ENCODE measurements around the gene HIVEP3. TPM values are rescaled to one million over a fixed set of nuclear protein-coding genes. Genes with fewer than 3 reads are reported as not detected.

The HIVEP3 gene
- total RNA-seq, 1 donor from 2014 or later: 1.8 TPM

DNA sequence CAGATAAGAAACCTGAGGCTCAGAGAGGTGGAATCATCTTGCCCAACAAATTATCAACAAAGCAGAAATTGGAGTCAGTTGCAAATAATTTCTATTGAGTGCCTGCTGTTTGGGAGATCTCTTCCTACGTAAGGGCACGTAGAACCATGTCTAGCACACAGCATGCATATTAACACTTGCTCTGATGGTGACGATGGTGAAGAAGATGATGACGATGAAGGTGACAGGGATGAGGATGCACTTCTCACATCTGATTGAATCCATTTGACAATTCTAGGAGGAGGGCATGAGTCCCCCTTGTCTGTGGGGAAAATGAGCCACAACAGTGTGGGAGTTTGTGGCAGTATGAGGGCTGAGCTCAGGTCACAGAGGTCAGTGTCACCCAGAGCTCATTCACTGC is 183.6 kb downstream of the HIVEP3 start:
- DNase-seq (ENCODE audit: low read depth in 2 of 2): no peak

DNA sequence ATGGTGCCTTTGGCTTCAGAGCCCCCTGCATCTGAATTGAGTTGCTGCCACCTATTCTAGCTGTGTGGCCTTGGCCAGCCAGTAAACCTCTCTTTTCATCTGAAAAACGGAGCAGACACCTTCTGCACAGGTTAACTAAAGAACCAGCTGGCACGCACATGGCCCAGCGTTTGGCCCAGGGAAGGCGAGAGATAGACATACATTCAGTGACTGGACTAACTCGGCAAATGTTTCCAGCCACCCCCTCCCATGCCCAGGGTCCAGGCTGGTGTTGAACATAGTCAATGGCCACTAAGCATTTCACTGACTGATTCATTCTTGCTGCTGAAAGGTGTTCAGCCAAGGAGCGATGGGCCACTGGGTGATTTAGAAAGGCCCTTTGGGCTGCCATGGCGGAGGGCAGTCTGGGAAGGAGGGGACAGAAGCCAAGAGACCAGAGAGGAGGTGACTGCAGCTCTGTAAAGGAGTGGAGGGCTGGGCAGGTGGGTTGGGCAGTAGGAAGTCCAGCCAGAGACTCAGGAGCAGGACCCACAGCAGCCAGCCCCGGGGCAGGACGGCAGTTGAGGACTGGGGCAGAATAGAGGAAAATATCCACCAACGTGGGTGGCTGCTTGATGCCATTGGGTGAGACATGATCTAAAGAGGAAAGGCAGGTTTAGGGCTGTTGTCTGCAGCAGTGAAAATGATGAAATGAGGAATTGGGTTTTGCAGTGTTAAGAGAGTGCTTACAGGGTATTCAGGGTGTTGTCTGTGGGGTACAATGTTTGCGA is 184.3 kb downstream of the HIVEP3 start:
- no peak for DNase-seq (ENCODE audit: low read depth in 2 of 2)

DNA sequence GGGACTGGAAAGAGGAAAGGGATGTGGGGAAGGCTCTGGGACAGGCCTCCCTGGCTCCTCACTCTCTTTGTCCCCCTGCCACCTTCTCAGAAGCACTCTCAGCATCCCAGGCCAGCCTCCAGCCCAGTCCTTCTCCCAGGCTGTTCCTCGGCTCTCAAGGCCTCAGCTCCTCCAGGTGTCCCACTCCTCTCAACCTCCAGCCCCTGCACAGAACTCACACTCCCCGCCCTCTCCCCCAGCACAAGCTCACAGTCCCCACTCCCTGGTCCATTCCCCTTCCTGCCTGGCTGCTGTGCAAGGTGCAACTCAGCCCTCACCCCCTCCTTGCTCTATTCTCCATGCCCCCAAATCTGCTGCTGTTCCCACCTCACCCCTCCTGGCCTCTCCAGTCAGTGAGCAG is 185.0 kb downstream of the HIVEP3 start:
- DNase-seq (ENCODE audit: low read depth in 2 of 2): no peak

DNA sequence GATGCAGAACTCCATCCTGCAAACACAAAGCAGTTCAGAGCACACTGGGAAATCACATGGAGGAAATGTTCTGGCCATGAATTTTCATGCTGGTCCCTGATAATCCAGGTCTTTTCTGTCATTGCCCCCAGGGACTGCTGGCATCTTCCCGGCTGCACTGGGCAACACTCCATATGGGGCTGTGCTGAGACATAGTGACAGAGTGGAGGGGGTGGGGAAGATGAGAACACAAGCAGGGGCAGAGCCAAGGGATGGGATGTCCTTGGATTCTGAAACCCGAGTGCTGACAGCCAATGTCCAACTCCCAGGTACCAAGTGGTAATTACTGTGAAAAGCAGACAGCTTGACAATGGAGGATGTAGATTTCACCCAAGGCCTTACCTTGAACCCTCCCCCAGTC is 185.7 kb downstream of the HIVEP3 start:
- no peak for DNase-seq (ENCODE audit: low read depth in 2 of 2)

DNA sequence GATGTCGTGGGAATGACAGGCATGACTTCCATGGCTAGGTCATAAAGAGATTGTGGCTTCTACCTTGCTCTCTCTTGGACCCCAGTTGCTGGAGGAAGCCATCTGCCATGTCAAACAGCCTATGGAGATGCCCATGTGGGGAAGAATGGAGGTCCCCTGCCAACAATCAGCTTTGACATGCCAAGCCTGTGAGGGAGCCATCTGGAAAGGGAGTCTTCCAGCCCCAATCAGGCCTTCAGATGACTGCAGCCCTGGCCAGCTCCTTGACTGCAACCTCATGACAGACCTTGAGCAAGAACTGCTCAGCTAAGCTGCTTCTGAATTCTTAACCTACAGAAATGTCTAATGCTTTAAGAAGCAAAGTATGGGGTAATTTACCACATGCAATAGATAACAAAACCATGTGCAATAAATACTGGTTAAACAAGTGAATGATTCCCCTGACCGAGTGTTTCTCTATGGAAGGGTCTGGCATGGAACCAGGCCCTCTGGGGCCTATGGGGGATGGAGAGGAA is 187.1 kb downstream of the HIVEP3 start:
- DNase-seq (ENCODE audit: low read depth in 2 of 2): no peak

DNA sequence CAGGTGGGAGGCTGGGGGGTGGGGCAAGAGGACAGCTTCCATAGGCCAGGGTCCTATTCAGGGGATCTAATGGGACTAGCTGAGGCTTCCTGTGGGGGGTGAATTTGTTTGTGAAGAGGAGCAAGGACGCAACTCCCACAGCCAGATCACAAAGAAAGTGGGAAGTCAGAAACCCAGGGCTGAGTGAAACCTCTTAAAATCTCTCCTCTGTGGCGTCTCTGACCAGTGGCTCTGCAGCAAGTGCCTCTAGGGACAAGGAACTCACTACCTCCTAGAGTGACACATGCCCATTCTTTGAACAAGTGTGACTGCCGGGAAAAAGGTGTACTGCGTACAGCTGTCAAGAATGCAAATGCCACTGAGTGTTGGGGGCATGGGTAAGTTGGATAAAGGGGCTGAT is 187.9 kb downstream of the HIVEP3 start:
- no peak for DNase-seq (ENCODE audit: low read depth in 2 of 2)

DNA sequence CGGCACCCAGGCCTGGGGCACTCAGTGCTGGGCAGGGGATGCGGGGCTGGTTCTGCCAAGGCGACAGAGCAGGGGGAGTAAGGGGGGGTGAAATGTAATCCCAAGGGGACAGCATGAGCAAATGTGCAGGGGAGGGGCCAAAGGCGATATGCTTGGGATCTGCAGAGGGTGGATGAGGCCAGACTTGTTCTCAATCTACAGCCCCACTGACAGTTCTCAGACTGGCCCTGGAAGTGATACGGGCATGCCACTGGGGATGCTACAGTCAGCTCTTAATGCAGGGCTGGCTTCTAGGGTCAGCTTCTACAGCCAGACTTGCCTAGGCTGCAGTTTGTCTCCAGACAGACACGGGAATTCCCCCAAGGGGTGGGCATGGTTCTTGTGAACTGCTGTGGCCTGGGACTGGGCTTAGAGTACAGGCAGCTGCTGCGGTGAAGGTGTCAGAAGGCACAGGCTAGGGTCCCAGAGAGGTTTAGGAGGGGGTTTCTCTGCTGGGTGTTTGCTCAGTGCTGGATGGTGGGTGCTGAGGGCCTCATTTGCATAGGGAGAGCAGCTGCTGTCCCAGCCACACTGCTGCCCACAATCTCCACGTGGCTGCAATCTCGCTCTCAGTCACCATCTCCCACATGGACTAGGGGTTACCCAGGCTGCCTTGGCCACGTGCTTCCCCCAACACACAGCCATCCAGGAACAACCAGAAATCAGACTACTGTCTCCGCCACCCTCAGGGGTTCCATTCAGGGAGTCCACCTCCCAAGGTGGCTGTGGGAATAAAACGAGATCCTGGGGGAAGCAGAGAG is 190.1 kb downstream of the HIVEP3 start:
- no peak for DNase-seq (ENCODE audit: low read depth in 2 of 2)

DNA sequence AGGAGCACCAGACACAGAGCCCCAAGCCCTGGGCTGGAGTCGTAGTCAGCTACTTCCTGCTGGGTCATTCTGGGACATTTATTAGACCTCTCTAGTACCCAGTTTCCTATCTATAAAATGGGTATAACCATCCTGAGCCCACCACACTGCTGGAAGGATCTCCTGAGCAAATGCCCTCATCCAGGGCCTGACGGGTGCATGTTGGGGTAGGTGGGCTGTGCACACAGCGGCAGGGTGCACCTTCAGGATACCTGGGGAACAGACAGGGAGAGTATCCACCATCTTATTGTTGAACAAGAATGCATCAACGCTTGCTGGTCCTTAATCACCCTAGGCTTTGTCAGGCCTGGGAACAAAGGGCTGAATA is 191.0 kb downstream of the HIVEP3 start:
- DNase-seq (ENCODE audit: low read depth in 2 of 2): no peak

DNA sequence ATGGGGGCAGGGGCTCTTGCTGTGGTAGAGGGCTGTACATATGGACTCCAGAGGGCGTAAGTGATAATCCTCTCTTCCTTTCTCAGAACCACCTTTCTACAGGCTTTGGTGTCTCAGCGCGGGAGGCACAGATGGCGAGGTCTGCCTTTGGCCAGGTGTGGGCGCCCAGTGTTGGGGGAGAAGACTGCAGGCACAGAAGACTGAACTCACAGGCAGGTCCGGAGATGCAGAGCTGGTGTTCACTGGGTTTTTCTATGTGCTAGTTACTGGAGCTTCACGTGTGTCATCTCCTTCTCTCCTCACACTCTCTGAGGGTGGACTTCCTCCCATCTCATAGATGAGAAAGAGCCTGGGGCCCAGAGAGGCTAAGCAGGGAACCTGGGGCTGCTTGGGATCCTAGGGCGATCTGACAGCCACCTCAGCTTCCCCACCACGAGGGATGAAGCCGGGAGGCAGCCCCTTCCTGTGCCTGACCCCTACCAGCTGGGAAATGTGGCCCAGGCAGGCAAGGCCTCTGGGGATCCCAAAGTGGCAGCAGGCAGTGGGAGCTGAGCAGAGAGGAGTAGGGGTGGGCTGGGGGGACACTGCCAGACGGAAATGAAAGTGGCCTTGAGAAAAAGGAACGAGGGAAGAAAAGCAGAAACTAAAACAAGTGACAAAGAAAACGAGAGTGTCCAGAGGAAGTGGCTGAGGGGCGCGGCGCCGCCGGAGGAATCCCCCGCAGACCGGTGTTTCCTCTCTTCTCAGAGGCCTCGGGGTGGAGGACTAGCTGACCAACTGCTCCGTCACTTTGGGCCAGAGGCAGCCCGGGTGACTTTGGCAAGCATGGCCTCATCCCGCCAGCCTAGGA is 191.6 kb downstream of the HIVEP3 start:
- peak; percentile 18 to 67 for DNase-seq (ENCODE audit: low read depth in 2 of 2)

DNA sequence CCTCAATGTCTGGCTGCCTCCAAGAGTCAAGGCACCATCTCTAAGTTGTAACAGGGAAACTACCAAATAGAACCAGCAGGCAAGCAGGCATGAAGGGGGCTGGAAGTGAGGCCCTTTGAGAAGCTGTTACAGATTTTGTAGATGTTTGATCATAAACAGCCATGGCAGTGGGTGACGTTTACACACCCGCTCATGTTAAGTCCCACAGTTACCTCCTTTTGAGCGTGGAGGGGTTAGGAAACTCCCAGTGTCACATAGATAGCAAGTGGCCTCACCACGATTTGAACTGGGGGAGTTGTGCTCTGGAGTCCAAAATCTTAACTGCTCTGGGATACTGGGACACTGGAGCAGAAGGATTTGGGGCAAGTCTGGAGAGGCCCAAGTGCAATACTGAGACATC is 192.4 kb downstream of the HIVEP3 start:
- DNase-seq (ENCODE audit: low read depth in 2 of 2): no peak

DNA sequence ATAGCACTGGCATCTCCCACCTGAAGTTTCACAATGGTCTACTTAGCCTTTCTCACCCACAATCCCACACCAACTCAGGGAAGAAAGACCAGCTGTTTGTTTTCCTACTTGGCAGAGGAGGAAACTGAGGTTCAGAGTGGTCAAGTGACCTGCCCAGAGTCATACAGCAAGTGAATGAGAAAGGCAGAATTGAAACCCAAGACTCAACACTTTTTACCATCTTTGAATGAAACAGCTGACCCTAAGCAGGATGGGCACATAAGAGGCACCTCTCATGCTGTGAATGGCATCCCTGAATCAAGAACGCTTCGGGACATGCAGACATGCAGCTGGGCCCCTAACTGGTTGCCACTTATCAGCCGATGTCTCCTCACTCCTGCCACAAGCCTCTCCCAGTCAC is 193.8 kb downstream of the HIVEP3 start:
- DNase-seq (ENCODE audit: low read depth in 2 of 2): no peak

DNA sequence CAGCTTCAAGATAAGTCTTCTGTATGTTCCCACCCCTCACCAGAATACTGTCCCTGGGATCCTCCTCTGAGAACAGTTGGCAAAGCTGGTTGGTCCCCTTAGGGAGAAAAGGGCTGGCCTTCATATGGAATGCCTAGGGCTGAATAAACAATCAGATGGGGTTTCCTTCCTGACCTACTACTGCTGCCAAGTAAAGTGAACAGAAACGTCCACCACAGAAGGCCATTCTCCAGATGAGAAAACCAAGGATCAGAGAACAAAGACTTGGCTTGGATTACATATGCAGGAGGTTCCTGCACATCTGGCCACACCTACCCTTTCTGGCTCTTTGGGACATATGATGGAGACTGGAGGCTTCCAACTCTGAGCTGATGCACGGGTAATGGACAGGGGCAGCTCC is 194.5 kb downstream of the HIVEP3 start:
- peak; percentile 83 to 86 for DNase-seq (ENCODE audit: low read depth in 2 of 2)

DNA sequence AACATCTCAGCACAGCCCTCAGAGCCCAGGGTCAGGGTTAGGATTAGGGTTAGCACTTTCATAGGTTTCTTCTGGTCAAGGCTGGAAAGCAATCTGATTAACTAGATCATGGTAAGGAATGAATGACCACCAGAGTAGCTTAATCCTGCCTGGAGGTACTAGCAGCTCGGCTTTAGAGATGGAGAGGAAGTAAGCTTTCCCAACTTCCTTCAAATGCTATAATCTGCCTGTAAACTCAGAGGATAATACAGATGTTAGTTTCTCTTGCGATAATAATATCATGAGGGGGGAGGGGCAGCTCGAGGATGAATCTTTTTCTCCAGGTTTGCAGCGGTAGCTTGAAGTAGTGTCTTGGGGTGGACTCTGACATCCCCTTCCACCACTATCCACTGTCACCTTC is 194.9 kb downstream of the HIVEP3 start:
- peak in 1 of 2 donors; percentile 10 for DNase-seq (ENCODE audit: low read depth in 2 of 2)

DNA sequence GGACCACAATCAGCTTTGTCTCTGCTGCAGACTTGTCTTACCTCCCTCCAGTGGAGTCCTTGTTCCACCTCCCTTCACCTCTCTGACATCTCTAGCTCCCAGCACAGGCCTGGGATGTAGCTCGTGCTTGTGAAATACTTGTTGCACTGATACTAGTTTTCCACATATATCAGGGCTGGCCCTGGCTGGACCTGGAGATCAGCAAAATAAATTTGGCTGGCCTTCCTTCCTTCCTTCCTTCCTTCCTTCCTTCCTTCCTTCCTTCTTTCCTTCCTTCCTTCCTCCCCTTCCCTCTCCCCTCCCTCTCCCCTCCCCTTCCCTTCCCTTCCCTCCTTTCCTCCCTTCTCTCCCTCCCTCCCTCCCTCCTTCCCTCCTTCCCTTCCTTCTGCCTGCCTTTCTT is 196.5 kb downstream of the HIVEP3 start:
- DNase-seq (ENCODE audit: low read depth in 2 of 2): no peak

DNA sequence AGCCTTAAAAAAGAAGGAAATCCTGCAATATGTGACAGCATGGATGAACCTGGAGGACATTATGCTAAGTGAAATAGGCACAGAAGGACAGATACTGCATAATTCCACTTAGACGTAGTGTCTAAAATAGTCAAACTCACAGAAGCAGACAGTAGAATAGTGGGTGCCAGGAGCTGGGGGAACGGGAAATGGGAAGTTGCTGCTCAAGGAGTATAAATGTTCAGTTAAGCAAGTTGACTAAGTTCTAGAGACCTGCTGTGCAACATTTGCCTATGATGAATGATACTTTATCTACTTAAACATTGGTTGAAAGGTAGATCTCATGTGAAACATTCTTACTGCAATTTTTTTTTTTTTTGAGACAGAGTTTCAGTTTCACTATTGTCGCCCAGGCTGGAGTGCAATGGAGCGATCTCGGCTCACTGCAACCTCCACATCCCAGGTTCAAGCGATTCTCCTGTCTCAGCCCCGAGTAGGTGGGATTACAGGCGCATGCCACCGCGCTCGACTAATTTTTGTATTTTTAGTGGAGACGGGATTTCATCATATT is 197.8 kb downstream of the HIVEP3 start:
- no peak for DNase-seq (ENCODE audit: low read depth in 2 of 2)

DNA sequence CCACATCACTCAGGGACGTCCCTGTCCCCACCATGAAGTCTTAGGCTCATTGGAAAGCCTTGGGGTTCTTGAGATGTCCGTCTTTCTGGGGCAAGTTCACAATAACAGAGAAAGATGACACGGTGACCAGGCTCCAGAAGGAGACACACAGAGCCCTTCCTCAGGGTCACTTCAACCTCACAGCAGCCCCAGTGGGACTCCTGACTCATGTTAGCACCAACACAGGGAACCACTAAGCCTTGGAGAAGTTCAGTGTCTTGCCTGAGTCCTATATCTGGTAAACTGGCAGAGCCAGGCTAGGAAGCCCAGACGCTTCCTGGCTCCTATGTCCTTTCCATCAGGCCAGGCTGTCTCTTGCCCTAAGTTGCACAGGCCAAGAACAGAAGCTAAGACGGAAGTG is 199.1 kb downstream of the HIVEP3 start:
- no peak for DNase-seq (ENCODE audit: low read depth in 2 of 2)

DNA sequence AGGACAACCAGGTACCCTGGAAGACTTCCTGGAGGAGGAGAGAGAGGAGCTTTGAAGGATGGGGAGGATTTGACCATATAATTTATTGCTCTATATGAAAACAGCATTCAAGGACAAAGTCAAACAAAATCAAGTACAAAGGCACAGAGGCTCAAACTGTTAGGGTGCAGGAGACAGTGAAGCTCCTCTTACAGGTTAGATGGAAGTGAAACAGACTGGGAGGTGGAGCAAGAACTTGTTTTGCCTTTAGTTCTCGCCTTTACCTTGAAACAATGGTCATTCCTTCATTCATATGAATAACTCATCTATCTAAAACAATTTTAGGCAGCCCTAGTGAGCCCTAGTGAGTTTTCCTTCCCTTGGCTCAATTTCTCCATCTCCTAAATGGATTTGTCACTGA is 199.6 kb downstream of the HIVEP3 start:
- DNase-seq (ENCODE audit: low read depth in 2 of 2): no peak

DNA sequence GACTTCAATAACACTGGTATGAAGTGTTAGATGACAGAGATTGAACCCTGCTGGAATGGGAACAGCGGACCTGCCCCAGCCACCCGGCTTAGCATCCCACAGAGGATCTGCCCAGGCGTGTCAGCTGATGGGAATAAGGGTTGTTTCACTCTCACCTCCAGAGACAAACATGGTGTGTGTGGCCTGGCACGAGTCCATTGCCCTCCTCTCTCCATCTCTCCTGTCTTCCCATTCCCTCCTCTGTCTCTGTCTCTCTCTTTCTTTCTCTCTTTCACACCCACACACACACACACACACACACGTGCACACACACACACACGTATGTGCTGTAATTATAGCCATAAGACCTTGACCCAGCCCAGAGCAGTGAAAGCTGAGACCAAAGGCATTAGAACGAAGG is 200.2 kb downstream of the HIVEP3 start:
- no peak for DNase-seq (ENCODE audit: low read depth in 2 of 2)

DNA sequence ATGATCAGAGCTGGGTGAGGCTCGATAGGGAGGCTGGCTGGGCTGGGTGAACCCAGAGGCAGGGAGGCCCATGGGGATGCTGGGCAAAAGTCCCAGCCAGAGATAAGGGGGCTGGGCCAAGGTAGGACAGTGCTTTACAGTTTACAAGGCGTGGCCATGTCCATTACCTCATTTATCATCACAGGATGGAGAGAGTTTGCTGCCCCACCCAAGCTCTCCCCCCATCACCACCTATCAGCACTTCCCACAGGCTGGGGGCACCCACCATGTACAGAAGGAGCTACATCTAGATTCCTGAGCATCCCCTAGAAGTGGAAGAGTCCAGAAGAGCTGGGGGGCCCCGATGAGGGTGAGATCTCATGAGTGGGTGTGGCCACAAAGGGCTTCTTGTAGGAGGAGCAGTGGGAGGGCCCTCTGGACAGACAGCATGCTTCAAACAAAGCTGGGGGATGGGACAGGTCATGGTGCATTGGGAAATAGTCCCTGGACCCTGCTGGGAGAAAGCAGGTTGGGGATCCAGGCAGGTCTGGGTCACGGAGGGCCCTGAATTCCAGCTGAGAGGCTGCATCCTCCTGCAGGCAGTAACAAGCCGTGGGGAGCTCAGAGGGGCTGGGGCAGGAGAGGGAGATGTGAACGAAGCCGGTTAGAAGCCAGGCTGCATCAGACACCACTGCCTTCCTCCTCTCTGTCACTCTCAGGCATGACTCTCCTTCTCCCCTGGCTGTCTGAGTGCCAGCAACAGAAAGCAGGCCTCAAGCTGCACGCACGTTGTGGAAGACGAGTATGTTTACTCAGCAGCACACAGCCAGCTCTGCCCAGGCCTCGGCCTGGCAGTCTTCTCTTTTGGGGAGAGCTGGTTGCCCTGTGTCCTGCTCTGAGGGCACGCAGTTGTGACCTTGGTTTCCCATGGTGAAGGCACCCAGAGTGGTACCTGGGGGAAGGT is 202.3 kb downstream of the HIVEP3 start:
- no peak for DNase-seq (ENCODE audit: low read depth in 2 of 2)

DNA sequence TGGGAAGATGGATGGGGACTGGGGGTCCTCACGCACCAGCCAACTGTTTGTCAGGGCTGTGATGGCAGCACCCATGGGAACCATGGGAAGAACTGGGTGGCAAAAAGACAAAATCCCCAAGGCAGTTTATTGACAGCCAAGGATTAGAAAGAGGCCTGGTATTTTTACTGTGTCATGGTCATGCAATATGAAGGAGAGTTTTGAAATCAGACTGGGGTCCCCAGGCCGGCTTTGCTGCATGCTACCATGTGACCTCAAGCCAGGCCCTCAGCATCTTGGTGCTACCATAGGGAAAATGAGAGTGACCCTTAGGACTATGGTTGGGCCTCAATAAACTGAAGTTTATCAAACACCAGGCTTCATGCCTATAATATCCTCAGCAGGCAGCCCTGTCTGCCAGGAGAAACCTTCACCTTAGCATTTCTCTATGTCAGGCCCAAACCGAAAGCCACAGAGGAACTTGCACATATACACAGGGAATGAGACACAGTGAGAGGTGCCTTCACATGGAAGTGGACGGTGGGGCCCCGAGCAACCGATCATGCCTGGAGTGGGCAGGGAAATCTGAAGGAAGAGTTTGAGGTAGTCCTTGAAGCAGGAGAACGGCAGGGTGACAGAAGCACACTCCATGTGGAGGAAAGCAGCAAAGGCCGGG is 203.2 kb downstream of the HIVEP3 start:
- DNase-seq (ENCODE audit: low read depth in 2 of 2): no peak
